ENCODE results near the gene ACTR3.
A peak's percentile ranks its signal among the peaks of the same experiment; 100 is the strongest.
"Not testable (repeated sequence)": the region's sequence is repeated elsewhere in the genome, so short reads cannot be mapped to it uniquely, and the experiment has no call there.

ACTR3 gene

GRCh38 chr2:113905886-113906285, 16.0 kb downstream of the ACTR3 start:
- DNase-seq (ENCODE audit: low spot score): no peak

DNA sequence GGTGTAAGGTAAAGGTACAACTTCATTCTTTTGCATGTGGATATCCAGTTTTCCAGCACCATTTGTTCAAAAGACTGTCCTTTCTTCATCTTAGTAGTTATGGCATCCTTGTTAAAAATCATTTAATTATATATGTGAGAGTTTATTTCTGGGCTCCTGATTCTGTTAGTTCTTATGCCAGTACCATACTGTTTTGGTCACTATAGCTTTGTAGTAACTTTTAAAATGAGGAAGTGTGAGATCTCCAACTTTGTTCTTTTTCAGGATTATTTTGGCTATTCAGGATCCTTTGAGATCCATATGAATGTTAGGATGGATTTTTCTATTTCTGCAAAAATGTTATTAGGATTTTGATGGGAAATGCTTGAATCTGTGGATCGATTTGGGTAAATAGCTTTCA, 16.8 kb downstream of the ACTR3 start:
- no peak for DNase-seq (ENCODE audit: low spot score)

DNA sequence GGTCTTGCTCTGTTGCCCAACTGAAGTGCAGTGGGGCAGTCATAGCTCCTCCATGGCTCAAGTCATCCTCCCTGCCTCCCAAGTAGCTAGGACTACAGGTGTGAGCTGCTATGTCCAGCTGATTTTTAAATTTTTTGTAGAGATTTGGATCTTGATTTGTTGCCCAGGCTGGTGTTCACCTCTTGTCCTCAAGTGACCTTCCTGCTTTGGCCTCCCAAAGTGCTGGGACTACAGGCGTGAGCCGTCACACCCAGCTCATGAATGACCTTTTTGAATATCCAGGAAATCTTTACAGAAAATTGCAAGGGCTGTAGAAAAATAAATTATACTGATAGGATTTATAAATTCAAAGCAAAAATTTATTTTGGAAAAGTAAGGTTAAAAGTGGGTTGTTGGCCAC, 17.4 kb downstream of the ACTR3 start:
- no peak for DNase-seq (ENCODE audit: low spot score)

- DNase-seq (ENCODE audit: low spot score): no peak
Measured at GRCh38 chr2:113910110-113910717, 20.3 kb downstream of the ACTR3 start.

GRCh38 chr2:113910967-113911678, 21.2 kb downstream of the ACTR3 start:
- no peak for DNase-seq (ENCODE audit: low spot score)

- DNase-seq (ENCODE audit: low spot score): no peak
Measured at GRCh38 chr2:113915082-113915819, 25.4 kb downstream of the ACTR3 start.

- DNase-seq (ENCODE audit: low spot score): no peak
Measured at GRCh38 chr2:113918229-113918628, 28.3 kb downstream of the ACTR3 start.

GRCh38 chr2:113920996-113921395, 31.1 kb downstream of the ACTR3 start:
- DNase-seq (ENCODE audit: low spot score): no peak

DNA sequence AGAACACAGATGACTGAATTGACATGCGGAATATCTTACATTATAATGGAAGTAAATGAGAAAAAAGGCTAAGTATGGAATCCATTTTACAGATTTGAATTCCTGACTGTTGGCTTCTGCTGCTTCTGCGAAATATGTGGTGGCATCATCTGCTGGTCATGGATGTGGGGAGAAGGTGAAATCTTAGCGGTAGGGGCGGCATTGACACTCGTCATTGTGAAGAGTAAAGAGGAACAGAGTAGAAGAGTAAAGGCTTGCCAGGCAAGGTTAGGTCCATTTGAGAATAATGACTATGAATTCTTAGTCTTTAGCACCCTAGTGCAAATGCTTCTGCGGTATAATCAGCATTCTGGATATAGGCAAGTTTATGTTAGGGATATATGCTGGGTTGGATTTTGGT, 32.4 kb downstream of the ACTR3 start:
- no peak for DNase-seq (ENCODE audit: low spot score)

- DNase-seq (ENCODE audit: low spot score): no peak
Measured at GRCh38 chr2:113922784-113923183, 32.9 kb downstream of the ACTR3 start.

DNA sequence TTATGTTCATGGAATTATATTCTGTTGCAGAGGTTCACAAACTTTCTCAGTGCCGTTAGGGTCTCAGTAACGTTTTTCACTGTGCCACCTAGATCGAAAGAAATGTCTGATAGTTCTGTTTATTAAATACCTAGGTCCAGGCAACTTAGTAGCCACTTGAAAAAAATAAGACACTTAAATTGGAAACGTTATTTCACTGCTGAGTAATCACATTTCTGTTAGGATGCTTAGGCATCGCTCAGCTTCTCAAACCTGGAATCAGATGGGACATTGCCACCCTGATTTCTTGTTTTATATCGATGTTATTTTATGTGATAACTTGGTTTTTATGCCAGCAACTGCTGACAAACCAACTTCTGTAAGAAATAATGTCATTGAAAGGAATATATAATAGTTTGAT, 36.0 kb downstream of the ACTR3 start:
- no peak for DNase-seq (ENCODE audit: low spot score)

GRCh38 chr2:113926314-113926713, 36.4 kb downstream of the ACTR3 start:
- DNase-seq (ENCODE audit: low spot score): no peak

GRCh38 chr2:113930448-113930847, 40.6 kb downstream of the ACTR3 start:
- no peak for DNase-seq (ENCODE audit: low spot score)

DNA sequence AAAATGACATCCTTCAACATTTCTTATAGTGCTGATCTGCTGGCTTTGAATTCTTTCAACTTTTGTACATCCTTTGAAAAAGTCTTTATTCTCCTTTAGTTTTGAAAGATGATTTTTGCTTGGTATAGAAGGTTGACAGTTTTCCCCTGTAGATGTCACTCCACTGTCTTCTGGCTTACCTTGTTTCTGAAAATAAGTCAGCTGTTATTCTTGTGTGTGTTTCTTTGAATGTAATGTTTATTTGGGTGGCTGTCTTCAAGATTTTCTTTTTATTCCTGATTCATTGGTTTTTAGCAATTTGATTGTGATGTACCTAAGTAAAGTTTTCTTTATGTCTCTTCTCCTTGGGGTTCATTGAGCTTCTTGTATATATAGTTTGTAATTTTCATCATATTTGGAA, 47.6 kb downstream of the ACTR3 start:
- no peak for DNase-seq (ENCODE audit: low spot score)

GRCh38 chr2:113940891-113941290, 51.0 kb downstream of the ACTR3 start:
- DNase-seq (ENCODE audit: low spot score): no peak

GRCh38 chr2:113945784-113946183, 55.9 kb downstream of the ACTR3 start:
- DNase-seq (ENCODE audit: low spot score): not testable (repeated sequence)

DNA sequence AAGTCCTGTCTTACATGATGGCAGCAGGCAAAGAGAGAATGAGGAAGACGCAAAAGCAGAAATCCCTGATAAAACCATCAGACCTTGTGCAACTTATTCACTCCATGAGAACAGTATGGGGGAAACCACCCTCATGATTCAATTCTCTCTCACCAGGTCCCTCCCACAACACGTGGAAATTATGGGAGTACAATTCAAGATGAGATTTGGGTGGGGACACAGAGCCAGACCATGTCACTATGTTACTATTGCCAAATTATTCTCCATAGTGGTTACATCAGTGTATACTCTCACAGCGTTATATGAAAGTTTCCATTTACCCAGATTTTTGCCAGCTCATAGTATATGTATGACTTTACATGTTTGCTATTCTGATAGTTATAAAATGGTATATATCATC, 61.0 kb downstream of the ACTR3 start:
- DNase-seq (ENCODE audit: low spot score): not testable (repeated sequence)

GRCh38 chr2:113961000-113961399, 71.1 kb downstream of the ACTR3 start:
- DNase-seq (ENCODE audit: low spot score): no peak

DNA sequence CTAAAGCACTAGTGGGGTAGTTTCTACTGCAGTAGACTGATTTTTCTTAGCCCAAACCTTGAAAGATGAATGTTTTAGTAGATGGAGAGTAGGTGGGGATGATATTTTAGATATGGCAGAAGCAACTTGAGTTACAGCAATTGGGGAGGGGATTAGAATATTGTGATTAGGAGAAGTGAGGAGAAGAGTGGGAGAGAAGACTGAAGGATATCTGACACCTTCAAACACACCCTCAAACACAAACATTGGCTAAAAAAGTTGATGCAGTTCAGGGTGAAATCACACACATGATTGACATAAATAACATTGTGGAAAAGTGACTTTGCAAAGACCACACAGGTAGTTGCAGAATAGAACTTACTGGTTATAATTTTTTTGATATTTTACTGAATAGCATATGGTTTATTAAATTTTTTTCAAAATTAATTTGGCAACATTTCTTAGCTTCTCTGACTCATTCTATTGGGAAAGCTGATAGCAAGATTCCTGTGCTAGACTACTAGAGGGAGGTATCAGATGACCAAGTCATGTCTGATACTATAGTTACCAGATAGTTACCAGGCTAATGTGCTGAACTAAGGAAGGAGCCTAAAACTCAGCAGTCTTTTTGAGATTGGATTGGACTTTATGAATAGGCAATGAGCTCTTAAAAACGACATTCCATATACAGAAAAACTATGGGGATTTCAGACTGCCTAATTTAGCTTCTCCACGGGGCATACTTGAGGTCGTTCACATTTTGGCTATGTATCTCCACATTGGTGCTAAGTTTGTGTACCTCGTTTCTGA, 73.0 kb downstream of the ACTR3 start:
- DNase-seq (ENCODE audit: low spot score): peak; percentile 58

- no peak for DNase-seq (ENCODE audit: low spot score)
Measured at GRCh38 chr2:113963965-113964364, 74.1 kb downstream of the ACTR3 start.

DNA sequence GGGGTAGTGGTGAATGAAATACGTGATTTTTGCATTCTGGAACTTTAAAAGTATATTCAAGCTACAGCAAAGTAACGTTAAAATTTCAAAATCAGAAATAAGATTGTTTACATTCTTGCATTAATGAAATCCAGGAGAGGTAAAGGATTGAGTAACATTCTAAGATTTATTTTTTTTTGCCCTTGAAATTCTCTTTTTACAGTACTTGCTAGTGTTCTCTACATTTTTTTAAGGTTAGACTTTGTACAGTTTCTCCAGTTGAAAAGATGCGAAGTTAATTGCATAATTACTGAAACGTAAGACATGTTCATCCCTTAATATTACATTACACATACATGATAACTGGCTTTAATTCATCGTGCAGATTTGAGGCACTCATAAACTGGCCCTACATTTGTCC, 74.5 kb downstream of the ACTR3 start:
- DNase-seq (ENCODE audit: low spot score): no peak

- no peak for DNase-seq (ENCODE audit: low spot score)
Measured at GRCh38 chr2:113965228-113965627, 75.3 kb downstream of the ACTR3 start.

GRCh38 chr2:113965644-113966043, 75.8 kb downstream of the ACTR3 start:
- DNase-seq (ENCODE audit: low spot score): no peak
